GM12878 (cell line): Measurements from ENCODE around the gene SHF.

Experiments
- ETV6 ChIP-seq, 2 experiments: fragments of 450-650 bp in 1 of 2; IDR thresholded peaks in 1 of 2; conservative IDR thresholded peaks in 1 of 2; 2 replicates each; pipeline ENCODE4 v1.6.1; 2014; ENCODE audit warnings: antibody characterized with exemption in 1 of 2, borderline replicate concordance in 1 of 2, low read depth in 1 of 2, mild to moderate bottlenecking in 1 of 2, moderate library complexity in 1 of 2
- FOXM1 ChIP-seq: IDR thresholded peaks from 2 replicates; pipeline ENCODE4 v1.6.1; 2012; ENCODE audit warnings: low read depth, mild to moderate bottlenecking, inconsistent platforms, low read length, moderate library complexity
- ZSCAN29 ChIP-seq: fragments of 450-650 bp; IDR thresholded peaks from 2 replicates; pipeline ENCODE4 v1.6.1; 2017; ENCODE audit warnings: mild to moderate bottlenecking, moderate library complexity
- TF ChIP-seq, protein P1 (sequence below): fragments of 450-650 bp; IDR thresholded peaks from 2 replicates; pipeline ENCODE4 v1.6.1; 2017; ENCODE audit warnings: antibody characterized with exemption, mild to moderate bottlenecking, moderate library complexity
- TF ChIP-seq, protein P2 (sequence below), 3 experiments: IDR thresholded peaks in 2 of 3; conservative IDR thresholded peaks in 1 of 3; 2 replicates each; pipeline ENCODE4 v1.5.1; 2011; ENCODE audit warnings: low read depth in 3 of 3, low read length in 3 of 3, mild to moderate bottlenecking in 3 of 3, control low read depth in 2 of 3, moderate library complexity in 2 of 3, inconsistent platforms in 1 of 3, mixed read lengths in 1 of 3; ENCODE audit not compliant: control insufficient read depth in 2 of 3, insufficient read depth in 1 of 3; ENCODE audit errors: extremely low read depth in 1 of 3

DNA sequence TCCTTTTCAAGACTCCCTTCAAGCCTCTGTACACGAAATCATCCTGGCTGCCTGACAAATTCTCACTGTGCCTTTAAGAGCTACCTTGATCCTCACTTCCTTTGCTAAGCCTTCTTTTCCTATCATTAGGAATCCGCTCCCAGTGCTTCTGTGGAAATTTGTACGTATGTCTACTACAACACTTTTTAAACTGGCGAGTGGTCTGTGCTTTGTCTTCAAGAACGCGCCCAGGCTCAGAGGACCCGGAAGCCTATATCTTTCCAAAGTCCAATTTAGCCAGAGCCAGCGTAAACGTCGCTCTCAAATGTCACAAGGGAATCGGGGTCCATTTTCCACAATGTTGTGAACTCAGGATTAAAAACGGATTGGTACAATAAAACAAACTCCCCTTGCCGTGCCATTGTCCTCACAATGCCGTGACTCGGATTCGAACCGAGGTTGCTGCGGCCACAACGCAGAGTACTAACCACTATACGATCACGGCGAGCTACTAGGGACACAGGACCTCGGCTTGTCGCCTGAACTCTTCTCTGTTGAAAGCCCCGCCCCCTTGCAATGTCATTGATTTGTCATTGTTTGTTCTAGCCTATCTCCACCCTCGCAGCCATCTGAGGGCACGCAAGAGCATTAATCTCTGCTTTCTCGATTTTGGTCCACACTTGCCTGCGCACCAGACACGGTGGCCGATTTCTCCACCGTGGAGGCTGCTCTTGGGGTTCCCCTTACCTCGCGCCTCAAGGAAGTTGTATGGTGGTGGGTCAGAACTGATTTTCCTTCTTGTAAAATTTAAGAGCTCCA is 12.4 kb upstream of the SHF start:
- peak; percentile 98 for TF ChIP-seq ZSCAN29
- TF ChIP-seq, protein P1, sequence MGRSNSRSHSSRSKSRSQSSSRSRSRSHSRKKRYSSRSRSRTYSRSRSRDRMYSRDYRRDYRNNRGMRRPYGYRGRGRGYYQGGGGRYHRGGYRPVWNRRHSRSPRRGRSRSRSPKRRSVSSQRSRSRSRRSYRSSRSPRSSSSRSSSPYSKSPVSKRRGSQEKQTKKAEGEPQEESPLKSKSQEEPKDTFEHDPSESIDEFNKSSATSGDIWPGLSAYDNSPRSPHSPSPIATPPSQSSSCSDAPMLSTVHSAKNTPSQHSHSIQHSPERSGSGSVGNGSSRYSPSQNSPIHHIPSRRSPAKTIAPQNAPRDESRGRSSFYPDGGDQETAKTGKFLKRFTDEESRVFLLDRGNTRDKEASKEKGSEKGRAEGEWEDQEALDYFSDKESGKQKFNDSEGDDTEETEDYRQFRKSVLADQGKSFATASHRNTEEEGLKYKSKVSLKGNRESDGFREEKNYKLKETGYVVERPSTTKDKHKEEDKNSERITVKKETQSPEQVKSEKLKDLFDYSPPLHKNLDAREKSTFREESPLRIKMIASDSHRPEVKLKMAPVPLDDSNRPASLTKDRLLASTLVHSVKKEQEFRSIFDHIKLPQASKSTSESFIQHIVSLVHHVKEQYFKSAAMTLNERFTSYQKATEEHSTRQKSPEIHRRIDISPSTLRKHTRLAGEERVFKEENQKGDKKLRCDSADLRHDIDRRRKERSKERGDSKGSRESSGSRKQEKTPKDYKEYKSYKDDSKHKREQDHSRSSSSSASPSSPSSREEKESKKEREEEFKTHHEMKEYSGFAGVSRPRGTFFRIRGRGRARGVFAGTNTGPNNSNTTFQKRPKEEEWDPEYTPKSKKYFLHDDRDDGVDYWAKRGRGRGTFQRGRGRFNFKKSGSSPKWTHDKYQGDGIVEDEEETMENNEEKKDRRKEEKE = no peak
- TF ChIP-seq, protein P2, sequence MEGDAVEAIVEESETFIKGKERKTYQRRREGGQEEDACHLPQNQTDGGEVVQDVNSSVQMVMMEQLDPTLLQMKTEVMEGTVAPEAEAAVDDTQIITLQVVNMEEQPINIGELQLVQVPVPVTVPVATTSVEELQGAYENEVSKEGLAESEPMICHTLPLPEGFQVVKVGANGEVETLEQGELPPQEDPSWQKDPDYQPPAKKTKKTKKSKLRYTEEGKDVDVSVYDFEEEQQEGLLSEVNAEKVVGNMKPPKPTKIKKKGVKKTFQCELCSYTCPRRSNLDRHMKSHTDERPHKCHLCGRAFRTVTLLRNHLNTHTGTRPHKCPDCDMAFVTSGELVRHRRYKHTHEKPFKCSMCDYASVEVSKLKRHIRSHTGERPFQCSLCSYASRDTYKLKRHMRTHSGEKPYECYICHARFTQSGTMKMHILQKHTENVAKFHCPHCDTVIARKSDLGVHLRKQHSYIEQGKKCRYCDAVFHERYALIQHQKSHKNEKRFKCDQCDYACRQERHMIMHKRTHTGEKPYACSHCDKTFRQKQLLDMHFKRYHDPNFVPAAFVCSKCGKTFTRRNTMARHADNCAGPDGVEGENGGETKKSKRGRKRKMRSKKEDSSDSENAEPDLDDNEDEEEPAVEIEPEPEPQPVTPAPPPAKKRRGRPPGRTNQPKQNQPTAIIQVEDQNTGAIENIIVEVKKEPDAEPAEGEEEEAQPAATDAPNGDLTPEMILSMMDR (IDR thresholded peaks at IDR 0.05 in 2 of 3, conservative IDR thresholded peaks at IDR 0.05 in 1 of 3; ENCODE audit: control insufficient read depth in 2 of 3, extremely low read depth in 1 of 3, insufficient read depth in 1 of 3, low read depth in 3 of 3, low read length in 3 of 3) = no peak
- TF ChIP-seq ETV6 (conservative IDR thresholded peaks at IDR 0.05 in 1 of 2, IDR thresholded peaks at IDR 0.05 in 1 of 2; ENCODE audit: borderline replicate concordance in 1 of 2, low read depth in 1 of 2) = no peak
- no peak for TF ChIP-seq FOXM1
